ENCODE results near the gene PSMB11.

The PSMB11 gene

DNA sequence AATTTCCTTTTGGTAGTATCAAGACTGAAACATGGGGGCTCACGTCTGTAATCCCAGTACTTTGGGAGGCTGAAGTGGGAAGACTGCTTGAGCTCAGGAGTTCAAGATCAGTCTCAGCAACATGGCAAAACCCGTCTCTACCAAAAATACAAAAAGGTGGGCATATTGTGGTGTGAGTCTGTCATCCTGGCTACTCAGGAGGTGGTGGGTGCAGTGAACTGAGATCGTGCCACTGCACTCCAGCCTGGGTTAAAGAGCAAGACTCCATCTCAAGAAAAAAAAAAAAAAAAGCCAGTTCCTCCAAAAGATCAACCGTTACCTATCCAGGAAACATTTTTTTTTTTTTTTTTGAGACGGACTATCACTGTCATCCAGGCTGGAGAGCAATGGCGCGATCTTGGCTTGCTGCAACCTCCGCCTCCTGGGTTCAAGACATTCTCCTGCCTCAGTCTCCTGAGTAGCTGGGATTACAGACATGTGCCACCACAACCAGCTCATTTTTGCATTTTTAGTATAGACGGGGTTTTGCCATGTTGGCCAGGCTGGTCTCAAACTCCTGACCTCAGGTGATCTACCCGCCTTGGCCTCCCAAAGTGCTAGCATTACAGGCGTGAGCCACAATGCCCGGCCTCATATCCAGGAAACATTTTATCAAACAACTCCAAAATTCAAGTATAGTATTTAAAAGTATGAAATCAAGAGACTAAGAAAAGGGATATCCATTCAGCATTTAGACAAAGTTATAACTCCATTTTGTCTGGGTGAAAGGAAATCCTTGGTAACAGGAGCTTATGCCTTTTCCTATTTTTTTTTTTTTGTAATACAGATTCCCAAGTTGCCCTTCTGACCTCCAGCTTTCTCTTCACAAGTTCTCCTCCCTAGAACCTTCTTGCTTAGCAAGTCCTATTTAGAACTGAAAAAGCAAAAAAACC is 49.5 kb downstream of the PSMB11 start:
- no peak for DNase-seq

DNA sequence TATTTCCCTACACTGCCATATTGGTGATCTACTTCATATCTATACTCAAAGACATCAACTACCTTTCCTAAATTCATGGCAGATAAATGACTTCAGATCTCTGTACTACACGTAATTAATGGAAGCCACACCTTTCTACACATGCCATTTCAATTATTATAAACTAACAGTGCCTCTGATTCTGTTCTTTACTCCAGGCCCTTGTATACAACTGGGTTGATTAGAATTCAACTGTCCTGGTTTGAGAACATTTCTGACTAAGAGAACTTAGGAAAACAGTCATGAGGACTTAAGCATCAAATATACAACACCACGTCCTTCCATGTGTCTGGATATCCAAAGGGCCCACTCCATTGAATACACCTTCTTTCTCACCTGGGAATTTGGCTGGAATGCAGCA is 51.1 kb downstream of the PSMB11 start:
- DNase-seq: no peak

DNA sequence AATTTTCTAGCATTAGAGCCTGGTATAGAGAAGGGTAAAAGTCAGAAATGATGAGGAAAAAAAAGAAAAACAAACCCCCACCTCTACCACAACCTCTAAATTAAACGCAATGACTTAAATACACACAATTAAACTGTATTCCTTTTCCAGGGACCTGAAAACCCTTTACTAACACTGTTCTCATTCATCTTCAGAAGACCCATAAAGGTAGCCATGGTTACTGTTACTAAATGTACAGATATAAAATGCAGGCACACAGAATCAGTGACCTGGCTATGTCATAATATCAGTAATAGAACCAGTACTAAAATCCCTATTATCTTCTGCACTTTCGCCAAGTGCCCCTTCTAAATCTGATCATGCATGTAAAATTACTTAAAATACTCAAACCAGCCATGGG is 51.5 kb downstream of the PSMB11 start:
- no peak for DNase-seq

All from activated CD4-positive, CD25-positive, alpha-beta regulatory T cell treated with anti-CD3 and anti-CD28 coated beads, Interleukin-2, amount 50 U/mL, for 72 hours (primary cell).